Peyer's patch (tissue), 4 donors: ENCODE measurements around the gene SPSB4. TPM values are rescaled to one million over a fixed set of nuclear protein-coding genes. Genes with fewer than 3 reads are reported as not detected.

Experiments
- DNase-seq, 3 donors: peaks; one replicate each; pipeline ENCODE4 v3.0.0-alpha.2; 2017 to 2019
- H3K27ac ChIP-seq, 4 donors: fragments of 200-600 bp; sonication (generic); one replicate each; pipeline ENCODE4 v1.5.1; 2016 to 2019
- H3K27me3 ChIP-seq, 2 donors: fragments of 200-600 bp; sonication (generic); one replicate each; pipeline ENCODE4 v1.5.1; 2019
- H3K36me3 ChIP-seq, 3 donors: fragments of 200-600 bp; sonication (generic); one replicate each; pipeline ENCODE4 v1.5.1; 2016 to 2019
- H3K4me1 ChIP-seq, 4 donors: fragments of 200-600 bp; sonication (generic); one replicate each; pipeline ENCODE4 v1.5.1; 2016 to 2019
- H3K4me3 ChIP-seq, 4 donors: fragments of 200-600 bp; sonication (generic); 1 replicate in 3 of 4; 2 replicates in 1 of 4; pipeline ENCODE4 v1.5.1; 2016 to 2019; ENCODE audit warnings: mild to moderate bottlenecking in 1 of 4
- H3K9me3 ChIP-seq, 4 donors: fragments of 200-600 bp; sonication (generic); one replicate each; pipeline ENCODE4 v1.5.1; 2016 to 2019; ENCODE audit warnings: mild to moderate bottlenecking in 1 of 4
- CTCF ChIP-seq, 6 experiments: fragments of 450-650 bp in 4 of 6; fragments of 200-600 bp in 2 of 6; sonication (generic) in 1 of 6; IDR thresholded peaks; one replicate each; pipeline ENCODE4 v1.5.1; 2017 to 2019; ENCODE audit warnings: antibody characterized with exemption in 6 of 6, mild to moderate bottlenecking in 3 of 6, moderate library complexity in 1 of 6
- POLR2A ChIP-seq, 2 donors: fragments of 450-650 bp; IDR thresholded peaks; one replicate each; pipeline ENCODE4 v1.5.1; 2017; ENCODE audit warnings: antibody characterized with exemption in 2 of 2, mild to moderate bottlenecking in 2 of 2, moderate library complexity in 2 of 2
- total RNA-seq, 4 donors: library from RNA; depleted of rRNA; stranded (reverse); fragments of >200 nt; gene quantifications; one replicate each; pipeline ENCODE4 v1.1.0, GENCODE V29; 2016

SPSB4 gene
- total RNA-seq, 4 donors from 2014 or later: 0.35 TPM; not detected in 3

- H3K27me3 ChIP-seq: no peaks in the 10 kb centered on the region
- TF ChIP-seq CTCF (IDR thresholded peaks at IDR 0.05) (no peak), POLR2A (IDR thresholded peaks at IDR 0.05) (no peak)
- H3K9me3 ChIP-seq: no peaks in the 10 kb centered on the region
- no peak overlapping the region for H3K4me3 ChIP-seq
- no peak overlapping the region for H3K27ac ChIP-seq
- no peaks in the 10 kb centered on the region for H3K36me3 ChIP-seq
- no peak for DNase-seq
- no peaks in the 10 kb centered on the region for H3K4me1 ChIP-seq
Observed at GRCh38 chr3:141127344-141128125, 76.4 kb downstream of the SPSB4 start.

DNA sequence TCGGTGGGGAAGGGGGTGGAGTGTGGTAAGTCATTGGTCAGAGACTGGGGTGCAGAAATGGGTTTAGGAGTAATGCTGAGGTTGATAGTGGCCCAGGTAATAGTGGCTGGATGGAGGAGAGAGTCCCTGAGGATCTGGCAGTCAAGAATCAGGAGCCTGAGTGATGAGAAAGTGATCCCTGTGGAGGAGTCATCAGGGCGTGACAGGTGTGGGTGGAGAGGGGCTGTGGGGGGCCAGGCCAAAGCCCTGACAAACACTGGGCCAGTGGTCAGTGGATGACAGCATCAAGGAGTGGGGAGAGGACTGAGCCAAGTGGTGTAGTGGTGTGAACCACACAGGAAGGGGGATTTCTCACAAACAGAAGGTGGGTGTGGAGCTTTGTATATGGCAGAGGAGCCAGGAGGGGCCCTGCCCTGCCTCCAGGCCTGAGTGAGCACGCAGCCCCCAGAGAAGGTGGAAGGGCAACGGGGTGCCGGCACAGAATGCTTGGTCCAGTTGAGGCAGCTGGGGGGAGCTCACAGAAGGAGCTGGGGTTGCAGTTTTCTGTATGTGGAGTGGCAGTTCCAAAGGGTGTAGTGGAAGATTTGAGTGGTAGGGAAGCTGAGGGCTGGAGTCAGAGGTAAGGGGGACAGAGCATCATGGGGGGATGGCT is 77.1 kb downstream of the SPSB4 start:
- DNase-seq: no peak
- H3K36me3 ChIP-seq: no peaks in the 10 kb centered on the region
- H3K4me3 ChIP-seq: no peak overlapping the region
- TF ChIP-seq POLR2A (IDR thresholded peaks at IDR 0.05) (no peak), CTCF (IDR thresholded peaks at IDR 0.05) (no peak)
- H3K4me1 ChIP-seq: no peaks in the 10 kb centered on the region
- no peaks in the 10 kb centered on the region for H3K9me3 ChIP-seq
- H3K27me3 ChIP-seq: no peaks in the 10 kb centered on the region
- no peak overlapping the region for H3K27ac ChIP-seq

- DNase-seq: no peak
- TF ChIP-seq POLR2A (IDR thresholded peaks at IDR 0.05): no peak
- TF ChIP-seq CTCF (IDR thresholded peaks at IDR 0.05): no peak
Observed at GRCh38 chr3:141129049-141129448, 77.9 kb downstream of the SPSB4 start.

DNA sequence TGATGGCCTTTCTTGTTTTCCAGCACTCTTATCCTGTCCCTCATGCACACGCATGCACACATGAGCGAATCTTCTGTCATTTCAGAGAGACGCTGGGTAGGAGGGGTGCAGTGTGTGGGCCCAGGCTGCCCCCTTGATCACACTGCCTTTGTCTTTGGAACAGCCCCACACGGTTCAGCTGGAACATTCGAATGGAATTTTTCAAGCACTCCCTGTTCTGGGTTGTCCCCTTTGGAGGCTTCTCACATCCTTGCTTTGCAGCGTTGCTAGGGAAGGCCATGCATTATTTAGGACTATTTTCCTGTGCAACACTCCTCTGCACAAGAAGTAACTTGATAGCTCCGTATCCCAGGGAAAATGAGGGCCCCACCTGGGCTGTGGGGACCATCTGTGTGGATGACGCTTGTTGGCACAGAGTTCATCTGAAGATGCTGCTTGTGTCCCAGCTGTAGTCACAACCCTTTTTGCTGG is 78.4 kb downstream of the SPSB4 start:
- no peaks in the 10 kb centered on the region for H3K36me3 ChIP-seq
- TF ChIP-seq POLR2A (IDR thresholded peaks at IDR 0.05) (no peak), CTCF (IDR thresholded peaks at IDR 0.05) (no peak)
- no peaks in the 10 kb centered on the region for H3K9me3 ChIP-seq
- DNase-seq: no peak
- no peaks in the 10 kb centered on the region for H3K27me3 ChIP-seq
- H3K4me3 ChIP-seq: no peak overlapping the region
- no peaks in the 10 kb centered on the region for H3K4me1 ChIP-seq
- H3K27ac ChIP-seq: no peak overlapping the region

More at GRCh38 chr3:141129049-141129448, 77.9 kb downstream of the SPSB4 start:
- H3K27me3 ChIP-seq: no peaks in the 10 kb centered on the region
- no peaks in the 10 kb centered on the region for H3K4me1 ChIP-seq
- H3K27ac ChIP-seq: no peak overlapping the region
- H3K9me3 ChIP-seq: no peaks in the 10 kb centered on the region
- no peak overlapping the region for H3K4me3 ChIP-seq
- no peaks in the 10 kb centered on the region for H3K36me3 ChIP-seq

GRCh38 chr3:141143517-141143916 is 92.4 kb downstream of the SPSB4 start:
- Histone ChIP-seq H3K4me3 (no peak overlapping the region), H3K27me3 (no peaks in the 10 kb centered on the region), H3K36me3 (no peaks in the 10 kb centered on the region), H3K4me1 (no peaks in the 10 kb centered on the region), H3K27ac (no peak overlapping the region), H3K9me3 (peaks cover 0 to 5% (median 0%) of the 10 kb centered on the region in 4 donors)
- TF ChIP-seq CTCF (IDR thresholded peaks at IDR 0.05) (no peak), POLR2A (IDR thresholded peaks at IDR 0.05) (no peak)
- no peak for DNase-seq
